ENCODE measurements around the gene RELA. TPM values are rescaled to one million over a fixed set of nuclear protein-coding genes. Genes with fewer than 3 reads are reported as not detected.

RELA gene
- total RNA-seq, 1 donor from 2014 or later: 68.9 TPM

- peaks cover 14% of the 10 kb centered on the region for H3K4me1 ChIP-seq
- TF ChIP-seq, protein P1, sequence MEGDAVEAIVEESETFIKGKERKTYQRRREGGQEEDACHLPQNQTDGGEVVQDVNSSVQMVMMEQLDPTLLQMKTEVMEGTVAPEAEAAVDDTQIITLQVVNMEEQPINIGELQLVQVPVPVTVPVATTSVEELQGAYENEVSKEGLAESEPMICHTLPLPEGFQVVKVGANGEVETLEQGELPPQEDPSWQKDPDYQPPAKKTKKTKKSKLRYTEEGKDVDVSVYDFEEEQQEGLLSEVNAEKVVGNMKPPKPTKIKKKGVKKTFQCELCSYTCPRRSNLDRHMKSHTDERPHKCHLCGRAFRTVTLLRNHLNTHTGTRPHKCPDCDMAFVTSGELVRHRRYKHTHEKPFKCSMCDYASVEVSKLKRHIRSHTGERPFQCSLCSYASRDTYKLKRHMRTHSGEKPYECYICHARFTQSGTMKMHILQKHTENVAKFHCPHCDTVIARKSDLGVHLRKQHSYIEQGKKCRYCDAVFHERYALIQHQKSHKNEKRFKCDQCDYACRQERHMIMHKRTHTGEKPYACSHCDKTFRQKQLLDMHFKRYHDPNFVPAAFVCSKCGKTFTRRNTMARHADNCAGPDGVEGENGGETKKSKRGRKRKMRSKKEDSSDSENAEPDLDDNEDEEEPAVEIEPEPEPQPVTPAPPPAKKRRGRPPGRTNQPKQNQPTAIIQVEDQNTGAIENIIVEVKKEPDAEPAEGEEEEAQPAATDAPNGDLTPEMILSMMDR (IDR thresholded peaks at IDR 0.05): peak; percentile 80
- H3K27me3 ChIP-seq (ENCODE audit: low read depth): no peaks in the 10 kb centered on the region
- peak; percentile 81 for DNase-seq
- ATAC-seq: peak; percentile 74 to 80
- peaks cover 96% of the 10 kb centered on the region for H3K36me3 ChIP-seq
- intact Hi-C loops (cut with DNase I): no loop called here
- H3K27ac ChIP-seq: no peak overlapping the region
- H3K4me3 ChIP-seq: no peak overlapping the region
- no peaks in the 10 kb centered on the region for H3K9me3 ChIP-seq
Measured at GRCh38 chr11:65625628-65626342, 36.9 kb downstream of the RELA start.

- Histone ChIP-seq H3K9me3 (no peaks in the 10 kb centered on the region), H3K27ac (no peak overlapping the region), H3K4me3 (no peak overlapping the region), H3K27me3 (ENCODE audit: low read depth) (no peaks in the 10 kb centered on the region), H3K36me3 (peaks cover 96% of the 10 kb centered on the region), H3K4me1 (peaks cover 15% of the 10 kb centered on the region)
- intact Hi-C loops (cut with DNase I): no loop called here
- ATAC-seq (no peak), DNase-seq (no peak)
- TF ChIP-seq, protein P1 (IDR thresholded peaks at IDR 0.05): no peak
Measured at GRCh38 chr11:65624931-65625627, 37.6 kb downstream of the RELA start.

GRCh38 chr11:65623852-65624616 lies 38.7 kb downstream of the RELA start:
- peaks cover 96% of the 10 kb centered on the region for H3K36me3 ChIP-seq
- DNase-seq: no peak
- ATAC-seq: no peak
- H3K9me3 ChIP-seq: no peaks in the 10 kb centered on the region
- H3K27ac ChIP-seq: no peak overlapping the region
- no peak overlapping the region for H3K4me3 ChIP-seq
- H3K4me1 ChIP-seq: peaks cover 15% of the 10 kb centered on the region
- intact Hi-C loops (cut with DNase I): no loop called here
- TF ChIP-seq, protein P1 (IDR thresholded peaks at IDR 0.05): no peak
- no peaks in the 10 kb centered on the region for H3K27me3 ChIP-seq (ENCODE audit: low read depth)

- DNase-seq: no peak
- intact Hi-C loops (cut with DNase I): no loop called here
- ATAC-seq: no peak
Measured at GRCh38 chr11:65623177-65623576, 39.5 kb downstream of the RELA start.

GRCh38 chr11:65622011-65622410 lies 40.7 kb downstream of the RELA start:
- no peak for DNase-seq
- H3K36me3 ChIP-seq: peaks cover 94% of the 10 kb centered on the region

More at GRCh38 chr11:65623177-65623576, 39.5 kb downstream of the RELA start:
- Histone ChIP-seq H3K27me3 (ENCODE audit: low read depth) (no peaks in the 10 kb centered on the region), H3K4me3 (no peak overlapping the region), H3K4me1 (peaks cover 15% of the 10 kb centered on the region), H3K27ac (no peak overlapping the region), H3K36me3 (peaks cover 96% of the 10 kb centered on the region), H3K9me3 (no peaks in the 10 kb centered on the region)
- TF ChIP-seq, protein P1 (IDR thresholded peaks at IDR 0.05): no peak

More at GRCh38 chr11:65622011-65622410, 40.7 kb downstream of the RELA start:
- no peaks in the 10 kb centered on the region for H3K27me3 ChIP-seq (ENCODE audit: low read depth)
- TF ChIP-seq, protein P1 (IDR thresholded peaks at IDR 0.05): no peak
- no peak overlapping the region for H3K4me3 ChIP-seq
- intact Hi-C loops (cut with DNase I): no loop called here
- ATAC-seq: no peak
- H3K4me1 ChIP-seq: peaks cover 22% of the 10 kb centered on the region
- no peak overlapping the region for H3K27ac ChIP-seq
- H3K9me3 ChIP-seq: no peaks in the 10 kb centered on the region
